Measurements from ENCODE around the gene OR2M7.
"Not testable (repeated sequence)": the region's sequence is repeated elsewhere in the genome, so short reads cannot be mapped to it uniquely, and the experiment has no call there.

Gene OR2M7

GRCh38 chr1:248324468-248324867 lies at the start of gene OR2M7:
OR2M7 (minus strand) TSS chr1:248324568; CDS start chr1:248324568, 0 bp downstream.
- Histone ChIP-seq H3K4me1 (ENCODE audit: insufficient read depth, low read length) (no peaks in the 10 kb centered on the region), H3K36me3 (ENCODE audit: insufficient read depth, low read length) (no peaks in the 10 kb centered on the region), H3K9me3 (ENCODE audit: low read length) (no peaks in the 10 kb centered on the region), H3K4me3 (ENCODE audit: low read length) (no peak within 1 kb of the TSS), H2AFZ (ENCODE audit: low read depth, low read length) (no peak within 1 kb of the TSS), H3K27me3 (ENCODE audit: insufficient read depth, low read length) (no peaks in the 10 kb centered on the region)

DNA sequence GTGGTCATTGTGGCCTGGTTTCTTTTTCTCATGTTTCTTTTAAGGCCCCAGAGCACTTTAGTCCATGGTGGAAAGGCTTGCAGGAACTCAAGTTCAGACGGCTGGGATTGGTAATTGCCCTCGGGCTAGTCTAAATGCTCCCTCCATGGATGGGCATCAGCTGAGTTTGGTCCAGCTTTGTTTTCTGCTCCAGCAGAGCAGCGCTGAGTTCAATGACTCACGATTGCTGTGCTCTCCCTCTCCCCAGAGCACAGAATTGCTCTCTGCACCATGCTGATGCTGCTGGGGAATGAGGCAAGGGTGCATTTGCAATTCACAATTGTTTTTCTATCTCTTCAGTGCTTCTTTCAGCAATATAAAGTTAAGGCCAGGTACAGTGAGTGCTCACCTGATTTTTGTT lies 49.4 kb upstream of the OR2M7 start:
- Histone ChIP-seq H2AFZ (ENCODE audit: low read depth, low read length) (no peak overlapping the region), H3K4me1 (ENCODE audit: insufficient read depth, low read length) (no peaks in the 10 kb centered on the region), H3K27me3 (ENCODE audit: insufficient read depth, low read length) (no peaks in the 10 kb centered on the region), H3K36me3 (ENCODE audit: insufficient read depth, low read length) (no peaks in the 10 kb centered on the region), H3K9me3 (ENCODE audit: low read length) (no peaks in the 10 kb centered on the region), H3K4me3 (ENCODE audit: low read length) (no peak overlapping the region)

GRCh38 chr1:248372394-248372793 lies 48.0 kb upstream of the OR2M7 start:
- no peaks in the 10 kb centered on the region for H3K4me1 ChIP-seq (ENCODE audit: insufficient read depth, low read length)
- H3K36me3 ChIP-seq (ENCODE audit: insufficient read depth, low read length) = no peaks in the 10 kb centered on the region
- no peak overlapping the region for H3K4me3 ChIP-seq (ENCODE audit: low read length)
- no peak overlapping the region for H2AFZ ChIP-seq (ENCODE audit: low read depth, low read length)
- H3K9me3 ChIP-seq (ENCODE audit: low read length) = no peaks in the 10 kb centered on the region
- no peaks in the 10 kb centered on the region for H3K27me3 ChIP-seq (ENCODE audit: insufficient read depth, low read length)

- Histone ChIP-seq H2AFZ (ENCODE audit: low read depth, low read length) (no peak overlapping the region), H3K4me3 (ENCODE audit: low read length) (no peak overlapping the region), H3K9me3 (ENCODE audit: low read length) (no peaks in the 10 kb centered on the region), H3K27me3 (ENCODE audit: insufficient read depth, low read length) (no peaks in the 10 kb centered on the region), H3K4me1 (ENCODE audit: insufficient read depth, low read length) (no peaks in the 10 kb centered on the region), H3K36me3 (ENCODE audit: insufficient read depth, low read length) (no peaks in the 10 kb centered on the region)
These were observed 42.2 kb upstream of the OR2M7 start for GRCh38 chr1:248366609-248367008.

DNA sequence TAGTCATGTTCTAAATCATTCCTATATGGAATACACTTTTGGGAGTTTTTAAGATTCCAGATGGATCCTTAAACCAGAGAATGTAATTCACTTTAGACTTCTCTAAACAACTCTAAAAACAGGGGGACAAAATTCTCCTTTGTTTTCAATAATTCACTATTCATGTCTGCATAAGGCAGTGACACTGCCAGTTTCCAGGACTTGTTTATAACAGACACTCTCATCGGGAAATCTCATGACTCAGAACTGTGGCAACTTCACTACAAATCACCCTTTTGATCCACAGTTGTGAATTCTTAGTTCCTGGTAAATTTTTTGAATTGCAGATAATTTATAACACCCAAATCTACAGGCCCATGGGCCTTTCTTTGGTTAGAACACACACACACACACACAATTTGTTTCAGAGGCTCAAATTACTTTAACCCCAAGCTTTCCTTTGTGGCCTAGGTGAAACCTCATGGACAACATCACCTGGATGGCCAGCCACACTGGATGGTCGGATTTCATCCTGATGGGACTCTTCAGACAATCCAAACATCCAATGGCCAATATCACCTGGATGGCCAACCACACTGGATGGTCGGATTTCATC lies 36.9 kb upstream of the OR2M7 start, which contains the start of gene OR2T4:
Gene OR2T4, plus strand, starts transcription at position 545 of the 595 bp plus-strand sequence. Its CDS starts 0 bp downstream, at position 545.
- no peaks in the 10 kb centered on the region for H3K27me3 ChIP-seq (ENCODE audit: insufficient read depth, low read length)
- no peak within 1 kb of the TSS for H2AFZ ChIP-seq (ENCODE audit: low read depth, low read length)
- no peak within 1 kb of the TSS for H3K4me3 ChIP-seq (ENCODE audit: low read length)
- H3K4me1 ChIP-seq (ENCODE audit: insufficient read depth, low read length) = no peaks in the 10 kb centered on the region
- no peaks in the 10 kb centered on the region for H3K9me3 ChIP-seq (ENCODE audit: low read length)
- H3K36me3 ChIP-seq (ENCODE audit: insufficient read depth, low read length) = no peaks in the 10 kb centered on the region

- no peaks in the 10 kb centered on the region for H3K4me1 ChIP-seq (ENCODE audit: insufficient read depth, low read length)
- H3K4me3 ChIP-seq (ENCODE audit: low read length) = no peak overlapping the region
- H3K36me3 ChIP-seq (ENCODE audit: insufficient read depth, low read length) = no peaks in the 10 kb centered on the region
- H3K9me3 ChIP-seq (ENCODE audit: low read length) = no peaks in the 10 kb centered on the region
- no peaks in the 10 kb centered on the region for H3K27me3 ChIP-seq (ENCODE audit: insufficient read depth, low read length)
- no peak overlapping the region for H2AFZ ChIP-seq (ENCODE audit: low read depth, low read length)
These were observed 35.0 kb upstream of the OR2M7 start for GRCh38 chr1:248359415-248359814.

- Histone ChIP-seq H3K27me3 (ENCODE audit: insufficient read depth, low read length) (no peaks in the 10 kb centered on the region), H3K9me3 (ENCODE audit: low read length) (no peaks in the 10 kb centered on the region), H3K36me3 (ENCODE audit: insufficient read depth, low read length) (no peaks in the 10 kb centered on the region), H3K4me1 (ENCODE audit: insufficient read depth, low read length) (no peaks in the 10 kb centered on the region), H3K4me3 (ENCODE audit: low read length) (no peak within 1 kb of the TSS), H2AFZ (ENCODE audit: low read depth, low read length) (no peak within 1 kb of the TSS)
These were observed 24.1 kb upstream of the OR2M7 start, which contains the start of gene OR14C36 for GRCh38 chr1:248348475-248348874. OR14C36 (plus strand) TSS chr1:248348775; CDS start chr1:248348775, 0 bp downstream.

DNA sequence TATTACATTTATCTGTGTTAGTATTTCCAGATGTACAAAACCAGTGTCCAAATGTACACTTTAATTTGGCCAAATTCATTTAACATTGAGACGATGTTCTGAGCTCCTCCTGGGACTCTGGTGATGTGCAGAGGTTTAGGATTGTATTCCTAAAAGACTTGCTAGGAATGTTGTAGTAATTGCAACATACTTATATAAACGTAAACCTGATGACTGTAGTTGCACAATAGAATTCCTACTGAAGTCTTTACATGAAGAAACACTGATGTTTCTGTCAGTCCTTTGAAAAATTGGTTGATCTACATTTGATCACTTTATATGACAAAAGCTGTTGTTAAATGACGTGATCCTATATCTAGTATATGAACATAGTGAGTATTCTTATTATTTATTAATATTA lies 19.1 kb upstream of the OR2M7 start:
- no peaks in the 10 kb centered on the region for H3K4me1 ChIP-seq (ENCODE audit: insufficient read depth, low read length)
- H2AFZ ChIP-seq (ENCODE audit: low read depth, low read length) = no peak overlapping the region
- H3K27me3 ChIP-seq (ENCODE audit: insufficient read depth, low read length) = no peaks in the 10 kb centered on the region
- no peak overlapping the region for H3K4me3 ChIP-seq (ENCODE audit: low read length)
- no peaks in the 10 kb centered on the region for H3K9me3 ChIP-seq (ENCODE audit: low read length)
- H3K36me3 ChIP-seq (ENCODE audit: insufficient read depth, low read length) = no peaks in the 10 kb centered on the region

DNA sequence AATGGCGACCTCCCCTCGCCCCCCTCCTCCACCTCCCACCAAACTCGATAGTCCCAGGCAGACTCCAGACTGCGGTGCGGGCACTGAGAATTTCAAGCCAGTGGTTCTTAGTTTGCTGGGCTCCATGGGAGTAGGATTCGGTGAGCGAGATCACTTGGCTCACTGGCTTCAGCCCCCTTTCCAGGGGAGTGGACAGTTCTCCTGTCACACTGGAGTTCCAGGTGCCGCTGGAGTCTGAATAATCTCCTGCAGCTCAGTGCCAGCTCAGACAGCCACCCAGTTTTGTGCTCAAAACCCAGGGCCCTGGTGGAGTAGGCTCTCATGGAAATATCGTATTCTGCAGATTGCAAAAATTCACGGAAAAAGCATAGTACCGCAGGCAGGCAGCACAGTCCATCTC lies 7.6 kb downstream of the OR2M7 start:
- Histone ChIP-seq H3K4me1 (ENCODE audit: insufficient read depth, low read length) (no peaks in the 10 kb centered on the region), H3K27me3 (ENCODE audit: insufficient read depth, low read length) (no peaks in the 10 kb centered on the region)

DNA sequence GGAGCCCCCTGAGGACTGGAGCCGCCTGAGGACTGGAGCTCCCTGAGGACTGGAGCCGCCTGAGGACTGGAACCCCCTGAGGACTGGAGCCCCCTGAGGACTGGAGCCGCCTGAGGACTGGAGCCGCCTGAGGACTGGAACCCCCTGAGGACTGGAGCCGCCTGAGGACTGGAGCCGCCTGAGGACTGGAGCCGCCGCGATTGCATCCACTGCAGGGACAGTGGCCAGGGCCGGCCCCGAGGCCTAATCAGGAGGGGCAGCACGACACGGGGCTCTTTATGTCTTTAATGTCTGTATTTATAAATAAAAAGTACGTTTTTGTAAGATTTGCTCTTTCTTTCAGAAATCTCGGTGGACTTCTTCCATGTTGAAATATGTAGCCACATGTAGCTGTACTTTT lies 17.6 kb downstream of the OR2M7 start:
- not testable (repeated sequence) for H3K4me1 ChIP-seq (ENCODE audit: insufficient read depth, low read length); H2AFZ ChIP-seq (ENCODE audit: low read depth, low read length); H3K9me3 ChIP-seq (ENCODE audit: low read length); H3K4me3 ChIP-seq (ENCODE audit: low read length); H3K36me3 ChIP-seq (ENCODE audit: insufficient read depth, low read length); H3K27me3 ChIP-seq (ENCODE audit: insufficient read depth, low read length)

More for the DNA sequence above, 7.6 kb downstream of the OR2M7 start:
- no peak overlapping the region for H2AFZ ChIP-seq (ENCODE audit: low read depth, low read length)
- no peak overlapping the region for H3K4me3 ChIP-seq (ENCODE audit: low read length)
- H3K9me3 ChIP-seq (ENCODE audit: low read length) = no peaks in the 10 kb centered on the region
- no peaks in the 10 kb centered on the region for H3K36me3 ChIP-seq (ENCODE audit: insufficient read depth, low read length)

GRCh38 chr1:248306103-248306502 lies 18.3 kb downstream of the OR2M7 start:
- Histone ChIP-seq H3K36me3 (ENCODE audit: insufficient read depth, low read length) (no peaks in the 10 kb centered on the region), H3K4me3 (ENCODE audit: low read length) (no peak overlapping the region), H3K27me3 (ENCODE audit: insufficient read depth, low read length) (no peaks in the 10 kb centered on the region), H3K4me1 (ENCODE audit: insufficient read depth, low read length) (no peaks in the 10 kb centered on the region), H3K9me3 (ENCODE audit: low read length) (no peaks in the 10 kb centered on the region), H2AFZ (ENCODE audit: low read depth, low read length) (no peak overlapping the region)

DNA sequence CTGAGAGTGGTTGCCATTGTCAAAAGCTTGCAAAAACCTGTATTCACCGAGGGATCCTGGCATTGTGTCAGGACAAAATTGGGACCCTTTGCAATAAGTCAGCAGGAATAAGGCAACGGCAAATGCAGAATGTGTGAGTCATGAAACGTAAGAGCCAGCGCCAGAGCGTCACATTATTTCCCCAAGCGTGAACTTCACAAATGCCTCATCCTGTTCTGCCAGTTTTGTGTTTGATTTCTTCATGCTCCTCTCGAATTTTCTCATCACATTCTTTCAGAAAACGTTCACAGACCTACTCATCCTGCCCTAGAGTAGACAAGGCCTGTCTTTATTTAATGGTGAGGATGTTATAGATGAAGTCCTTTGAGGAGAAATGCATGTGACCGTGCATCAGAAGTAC lies 18.7 kb downstream of the OR2M7 start:
- H3K9me3 ChIP-seq (ENCODE audit: low read length); H3K36me3 ChIP-seq (ENCODE audit: insufficient read depth, low read length); H3K4me3 ChIP-seq (ENCODE audit: low read length); H3K27me3 ChIP-seq (ENCODE audit: insufficient read depth, low read length); H2AFZ ChIP-seq (ENCODE audit: low read depth, low read length); H3K4me1 ChIP-seq (ENCODE audit: insufficient read depth, low read length): not testable (repeated sequence)

GRCh38 chr1:248303324-248303723 lies 21.0 kb downstream of the OR2M7 start, which contains the start of gene OR2T12:
OR2T12 (minus strand) TSS chr1:248303424; CDS start chr1:248295578, 7,846 bp downstream.
- no peaks in the 10 kb centered on the region for H3K9me3 ChIP-seq (ENCODE audit: low read length)

DNA sequence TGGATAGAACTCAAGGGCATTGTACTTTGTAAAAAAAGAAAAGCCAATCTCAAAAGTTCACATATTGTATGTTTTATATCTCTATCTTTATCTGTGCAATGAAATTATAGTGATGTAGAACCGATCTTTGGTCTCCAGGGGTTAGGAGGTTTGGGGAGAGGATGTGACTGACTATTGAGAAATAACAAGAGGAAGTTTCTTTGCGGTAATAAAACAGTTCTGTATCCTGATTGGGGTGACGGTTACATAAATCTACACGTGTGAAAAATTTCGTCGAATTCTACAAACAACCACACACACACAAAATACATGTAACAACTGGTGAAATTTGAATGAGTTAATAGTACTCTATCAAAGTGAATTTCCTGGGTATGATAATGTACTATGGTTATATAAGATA lies 36.0 kb downstream of the OR2M7 start:
- no peaks in the 10 kb centered on the region for H3K36me3 ChIP-seq (ENCODE audit: insufficient read depth, low read length)

More at GRCh38 chr1:248303324-248303723, 21.0 kb downstream of the OR2M7 start, which contains the start of gene OR2T12:
- Histone ChIP-seq H2AFZ (ENCODE audit: low read depth, low read length) (no peak within 1 kb of the TSS), H3K36me3 (ENCODE audit: insufficient read depth, low read length) (no peaks in the 10 kb centered on the region), H3K27me3 (ENCODE audit: insufficient read depth, low read length) (no peaks in the 10 kb centered on the region), H3K4me3 (ENCODE audit: low read length) (no peak within 1 kb of the TSS), H3K4me1 (ENCODE audit: insufficient read depth, low read length) (no peaks in the 10 kb centered on the region)

More for the DNA sequence above, 36.0 kb downstream of the OR2M7 start:
- no peak overlapping the region for H3K4me3 ChIP-seq (ENCODE audit: low read length)
- no peaks in the 10 kb centered on the region for H3K27me3 ChIP-seq (ENCODE audit: insufficient read depth, low read length)
- no peak overlapping the region for H2AFZ ChIP-seq (ENCODE audit: low read depth, low read length)
- H3K4me1 ChIP-seq (ENCODE audit: insufficient read depth, low read length) = no peaks in the 10 kb centered on the region
- H3K9me3 ChIP-seq (ENCODE audit: low read length) = no peaks in the 10 kb centered on the region
